IMR-90 (cell line): ENCODE measurements around the gene SUN1. TPM values are rescaled to one million over a fixed set of nuclear protein-coding genes. Genes with fewer than 3 reads are reported as not detected.

Experiments used
- ATAC-seq: fragments of 200-7000 bp; cut with Tn5 transposase; 2 replicates; pipeline ENCODE4 v1.9.1; 2020; ENCODE audit warnings: low read depth, mild to moderate bottlenecking, moderate library complexity
- BruUV-seq: library from RNA; stranded (reverse); fragments of 400-500 nt; replicated peaks from 2 replicates; lab custom pipeline; 2021; lab: Mats Ljungman, UMichigan
- CTCF ChIA-PET: fragments of 300-600 bp; formaldehyde crosslinking; extraction: SDS; loops from one replicate; lab custom pipeline; 2021; ENCODE audit warnings: antibody characterized with exemption; lab: Yijun Ruan, JAX
- POLR2A ChIA-PET: fragments of 300-600 bp; sonication (Branson Sonifier 250); formaldehyde crosslinking; loops from one replicate; lab custom pipeline; 2022; ENCODE audit warnings: antibody characterized with exemption; ENCODE audit not compliant: unreplicated experiment; lab: Charles Lee
- DNase-seq: peaks from one replicate; pipeline ENCODE4 v3.0.0; 2013
- H2AFZ ChIP-seq: replicated peaks from 2 replicates; pipeline ENCODE3; 2013; ENCODE audit warnings: low read length, mild to moderate bottlenecking; ENCODE audit not compliant: poor library complexity
- H2AK5ac ChIP-seq: 2 replicates; pipeline ENCODE4 v1.6.1; 2013; ENCODE audit warnings: low read depth, low read length, inconsistent platforms
- H2AK9ac ChIP-seq: replicated peaks from 2 replicates; pipeline ENCODE3; 2013; ENCODE audit warnings: mild to moderate bottlenecking, low read depth, low read length, moderate library complexity; ENCODE audit not compliant: poor library complexity
- H2BK120ac ChIP-seq: 2 replicates; pipeline ENCODE4 v1.6.1; 2013; ENCODE audit warnings: low read depth, low read length, inconsistent platforms
- H2BK15ac ChIP-seq: 3 replicates; pipeline ENCODE4 v1.6.1; 2013; ENCODE audit warnings: low read depth, low read length, inconsistent platforms
- H2BK20ac ChIP-seq: 2 replicates; pipeline ENCODE4 v1.6.1; 2013; ENCODE audit warnings: low read depth, mild to moderate bottlenecking, inconsistent platforms, low read length, moderate library complexity
- H2BK5ac ChIP-seq: 2 replicates; pipeline ENCODE4 v1.6.1; 2013; ENCODE audit warnings: mild to moderate bottlenecking, low read depth, low read length, inconsistent platforms; ENCODE audit not compliant: poor library complexity, severe bottlenecking
- H3K14ac ChIP-seq: replicated peaks from 2 replicates; pipeline ENCODE4 v1.6.1; 2013; ENCODE audit warnings: low read depth, low read length, inconsistent platforms
- H3K18ac ChIP-seq: 2 replicates; pipeline ENCODE4 v1.6.1; 2013; ENCODE audit warnings: low read depth, low read length, control low read depth
- H3K23ac ChIP-seq: 2 replicates; pipeline ENCODE4 v1.6.1; 2013; ENCODE audit warnings: low read depth, low read length, inconsistent platforms
- H3K27ac ChIP-seq: 2 replicates; pipeline ENCODE4 v1.5.1; 2013; ENCODE audit warnings: mild to moderate bottlenecking, control low read depth, low read length; ENCODE audit not compliant: insufficient read depth
- H3K27me3 ChIP-seq: 2 replicates; pipeline ENCODE4 v1.6.1; 2013; ENCODE audit warnings: low read length; ENCODE audit not compliant: control insufficient read depth, insufficient read depth
- H3K36me3 ChIP-seq: 2 replicates; pipeline ENCODE4 v1.6.1; 2013; ENCODE audit warnings: low read length, mixed read lengths; ENCODE audit not compliant: control insufficient read depth, insufficient read depth
- H3K4ac ChIP-seq: 2 replicates; pipeline ENCODE4 v1.6.1; 2013; ENCODE audit warnings: low read depth, low read length, inconsistent platforms
- H3K4me1 ChIP-seq: 2 replicates; pipeline ENCODE4 v1.6.1; 2013; ENCODE audit warnings: low read length, mixed read lengths; ENCODE audit not compliant: control insufficient read depth, insufficient read depth
- H3K4me2 ChIP-seq: 2 replicates; pipeline ENCODE4 v1.6.1; 2013; ENCODE audit warnings: low read depth, mild to moderate bottlenecking, control low read depth, low read length, moderate library complexity
- H3K4me3 ChIP-seq: 2 replicates; pipeline ENCODE4 v1.5.1; 2013; ENCODE audit warnings: low read depth, mild to moderate bottlenecking, control low read depth, low read length, moderate library complexity; ENCODE audit not compliant: insufficient read depth
- H3K56ac ChIP-seq: 2 replicates; pipeline ENCODE4 v1.6.1; 2013; ENCODE audit warnings: low read length, inconsistent platforms; ENCODE audit not compliant: insufficient read depth; ENCODE audit errors: extremely low read depth
- H3K79me1 ChIP-seq, 2 experiments: 2 replicates each; pipeline ENCODE4 v1.6.1; 2013; ENCODE audit warnings: low read length in 2 of 2, inconsistent platforms in 1 of 2, low read depth in 1 of 2
- H3K9ac ChIP-seq: 2 replicates; pipeline ENCODE4 v1.6.1; 2013; ENCODE audit warnings: low read depth, low read length, control low read depth
- H3K9me1 ChIP-seq: 2 replicates; pipeline ENCODE4 v1.6.1; 2013; ENCODE audit warnings: low read length, inconsistent platforms; ENCODE audit not compliant: insufficient read depth
- H3K9me3 ChIP-seq: 2 replicates; pipeline ENCODE4 v1.6.1; 2013; ENCODE audit warnings: low read length; ENCODE audit not compliant: control insufficient read depth, insufficient read depth
- H4K20me1 ChIP-seq: 2 replicates; pipeline ENCODE4 v1.6.1; 2013; ENCODE audit warnings: low read length, inconsistent platforms; ENCODE audit not compliant: insufficient read depth
- H4K5ac ChIP-seq: 2 replicates; pipeline ENCODE4 v1.6.1; 2013; ENCODE audit warnings: mild to moderate bottlenecking, low read depth, low read length, control low read depth
- H4K8ac ChIP-seq, 2 experiments: 2 replicates each; pipeline ENCODE4 v1.6.1; 2013; ENCODE audit warnings: low read depth in 2 of 2, low read length in 2 of 2, control low read depth in 1 of 2, inconsistent platforms in 1 of 2
- H4K91ac ChIP-seq: 2 replicates; pipeline ENCODE4 v1.6.1; 2013; ENCODE audit warnings: low read depth, low read length, inconsistent platforms; ENCODE audit not compliant: insufficient read depth
- BHLHE40 ChIP-seq: fragments of 150-350 bp; IDR thresholded peaks from 2 replicates; pipeline ENCODE4 v1.6.1; 2016; ENCODE audit warnings: mild to moderate bottlenecking, low read depth, low read length
- CTCF ChIP-seq: conservative IDR thresholded peaks from 2 replicates; pipeline ENCODE4 v1.5.1; 2012; ENCODE audit warnings: mild to moderate bottlenecking, low read depth, low read length, improper control_type of control experiment
- MXI1 ChIP-seq: IDR thresholded peaks from 2 replicates; pipeline ENCODE4 v1.6.1; 2012; ENCODE audit warnings: low read depth, mild to moderate bottlenecking, low read length, moderate library complexity, borderline replicate concordance
- POLR2A ChIP-seq: IDR thresholded peaks from 2 replicates; pipeline ENCODE4 v1.6.1; 2012; ENCODE audit warnings: mild to moderate bottlenecking, low read depth, low read length
- RCOR1 ChIP-seq: IDR thresholded peaks from 2 replicates; pipeline ENCODE4 v1.6.1; 2012; ENCODE audit warnings: mild to moderate bottlenecking, low read length, improper control_type of control experiment; ENCODE audit not compliant: insufficient replicate concordance
- RFX5 ChIP-seq: IDR thresholded peaks from 2 replicates; pipeline ENCODE4 v1.8.0; 2012; ENCODE audit warnings: low read depth, mild to moderate bottlenecking, low read length, moderate library complexity
- whole genome bisulfite sequencing, 2 experiments: methylation state at CpG; one replicate each; pipeline versions ENCODE4 v1.1.5 to v1.1.7; 2013; ENCODE audit warnings: missing lambda C conversion rate in 2 of 2; ENCODE audit not compliant: insufficient read length in 1 of 2; ENCODE audit errors: extremely low coverage in 2 of 2; 5-methylcytosine and 5-hydroxymethylcytosine counted together
- dilution Hi-C: fragments of 300-500 bp; cut with HindIII; formaldehyde crosslinking; loops from one replicate; pipeline ENCODE4 v1.14.3; 2018; ENCODE audit warnings: low sequenced_read_pairs; ENCODE audit not compliant: unreplicated experiment
- in situ Hi-C: fragments of 300-500 bp; cut with MboI; formaldehyde crosslinking; loops from 3 replicates; pipeline ENCODE4 v1.14.3; 2019; ENCODE audit warnings: low sequenced_read_pairs, inconsistent platforms, mixed read lengths
- intact Hi-C: fragments of 100-400 bp; cut with micrococcal nuclease; formaldehyde crosslinking; loops from 2 replicates; pipeline ENCODE4 v1.10.0; 2022
- polyA plus RNA-seq, 3 experiments: library from polyadenylated mRNA; depleted of rRNA; stranded (reverse); fragments of >200 nt; gene quantifications; 2 replicates each; pipeline ENCODE4 v1.2.3, GENCODE V29; 2012; ENCODE audit warnings: low replicate concordance in 1 of 3
- total RNA-seq: library from RNA; depleted of rRNA; stranded (reverse); fragments of >200 nt; gene quantifications from 2 replicates; pipeline ENCODE4 v1.2.3, GENCODE V29; 2012

Gene SUN1
- total and polyA plus RNA-seq, 2 of the 4 experiments (the other 2 are of a cell fraction), result 113 to 239 TPM

DNA sequence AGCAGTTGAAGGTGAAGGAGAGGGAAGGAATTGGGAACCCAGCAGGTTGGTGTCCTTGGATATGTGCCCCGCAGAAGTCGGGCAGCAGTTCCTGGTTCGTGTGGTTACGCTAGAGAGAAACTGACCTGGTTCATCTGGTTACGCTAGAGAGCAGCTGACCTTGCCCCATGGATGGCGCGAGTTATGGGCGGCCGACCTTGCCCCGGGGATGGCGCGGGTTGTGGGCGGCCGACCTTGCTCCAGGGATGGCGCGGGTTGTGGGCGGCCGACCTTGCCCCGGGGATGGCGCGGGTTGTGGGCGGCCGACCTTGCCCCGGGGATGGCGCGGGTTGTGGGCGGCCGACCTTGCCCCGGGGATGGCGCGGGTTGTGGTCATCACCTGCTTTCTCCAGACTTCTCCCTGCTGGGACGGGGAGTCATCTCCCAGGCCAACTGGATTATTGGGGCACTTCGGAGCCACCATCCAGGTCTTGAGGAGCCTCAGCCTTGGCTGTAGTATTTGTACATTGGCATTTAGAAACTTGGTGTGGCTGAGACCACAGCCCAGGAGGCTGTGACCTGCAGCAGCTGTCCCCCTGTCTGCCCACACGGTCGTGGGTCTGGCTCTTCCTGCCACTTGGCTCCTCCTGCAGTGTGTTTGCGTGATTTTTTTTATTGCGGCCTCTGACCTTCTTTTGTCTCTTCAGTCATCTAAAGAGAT is 50.2 kb downstream of the SUN1 start:
- no peaks in the 10 kb centered on the region for H3K27me3 ChIP-seq
- H4K91ac ChIP-seq, result no peak overlapping the region
- TF ChIP-seq MXI1 (no peak), BHLHE40 (no peak), POLR2A (no peak), RCOR1 (no peak), RFX5 (no peak), CTCF (no peak)
- intact Hi-C loops, result no loop called here
- H2BK5ac ChIP-seq, result no peak overlapping the region
- no peak overlapping the region for H2AK5ac ChIP-seq
- H2AK9ac ChIP-seq, result no peak overlapping the region
- H3K9ac ChIP-seq, result no peak overlapping the region
- no peak overlapping the region for H3K14ac ChIP-seq
- WGBS, 2 experiments, result 91% methylated on average over 23 of the region's 37 CpGs; no CpG with 5 or more reads in 1 of the 2 experiments
- H4K20me1 ChIP-seq, result peaks cover 68% of the 10 kb centered on the region
- no peak overlapping the region for H4K5ac ChIP-seq
- peak overlapping the region; percentile 48 for H2AFZ ChIP-seq
- H2BK20ac ChIP-seq, result no peak overlapping the region
- H3K9me3 ChIP-seq, result no peaks in the 10 kb centered on the region
- no peak overlapping the region for H3K4me2 ChIP-seq
- no peak overlapping the region for H3K56ac ChIP-seq
- POLR2A ChIA-PET, result no interaction called here
- no peak overlapping the region for H2BK15ac ChIP-seq
- H3K4ac ChIP-seq, result no peak overlapping the region
- no peak overlapping the region for H4K8ac ChIP-seq
- CTCF ChIA-PET, result no interaction called here
- in situ Hi-C loops, result no loop called here
- H3K18ac ChIP-seq, result no peak overlapping the region
- no TSS peak for BruUV-seq
- H3K9me1 ChIP-seq, result peaks cover 9% of the 10 kb centered on the region
- no peak overlapping the region for H3K4me3 ChIP-seq
- H3K23ac ChIP-seq, result no peak overlapping the region
- peaks cover 4% of the 10 kb centered on the region for H3K4me1 ChIP-seq
- peaks cover 4 to 80% of the 10 kb centered on the region in 2 experiments for H3K79me1 ChIP-seq
- H2BK120ac ChIP-seq, result no peak overlapping the region
- dilution Hi-C loops, result no loop called here
- no peak overlapping the region for H3K27ac ChIP-seq
- H3K36me3 ChIP-seq, result peaks cover 13% of the 10 kb centered on the region
- DNase-seq (no peak), ATAC-seq (no peak)
